ENCODE measurements around the gene CEACAM20. TPM values are rescaled to one million over a fixed set of nuclear protein-coding genes. Genes with fewer than 3 reads are reported as not detected.

CEACAM20 gene
- total and polyA plus RNA-seq, 4 donors, result 0.10 TPM; not detected in 3

Small RNA genes within 50 kb of the gene (small RNA-seq; reads per million reads assigned to genes)
- gene AC243964.1 (ENCODE audit: low replicate concordance), result not detected

Other genes starting within 250 kb of the CEACAM20 start
- gene ZNF235, start 224.7 kb downstream of the CEACAM20 start, total RNA-seq, result 10 to 100 TPM; 14.9 to 16.0 TPM
- 1 to 10 TPM; 7.5 to 9.3 TPM for gene ZNF235, start 224.7 kb downstream of the CEACAM20 start, polyA plus RNA-seq (ENCODE audit: insufficient read length in 2 of 2)
- gene ZNF112, start 173.0 kb downstream of the CEACAM20 start, total RNA-seq, result 10 to 100 TPM; 15.0 to 17.1 TPM
- gene ZNF112, start 173.0 kb downstream of the CEACAM20 start, polyA plus RNA-seq (ENCODE audit: insufficient read length in 2 of 2), result 10 to 100 TPM in 1 of 2 donors, 1 to 10 TPM in 1; 8.5 to 14.4 TPM
- gene ZNF285, start 128.1 kb downstream of the CEACAM20 start, total RNA-seq, result 10 to 100 TPM; 13.4 to 14.8 TPM
- gene ZNF285, start 128.1 kb downstream of the CEACAM20 start, polyA plus RNA-seq (ENCODE audit: insufficient read length in 2 of 2), result 10 to 100 TPM; 12.2 to 15.0 TPM
- 10 to 100 TPM; 12.9 to 17.3 TPM for gene ZNF229, start 81.2 kb downstream of the CEACAM20 start, total RNA-seq
- 10 to 100 TPM; 10.1 to 12.7 TPM for gene ZNF229, start 81.2 kb downstream of the CEACAM20 start, polyA plus RNA-seq (ENCODE audit: insufficient read length in 2 of 2)
- gene ZNF180, start 29.2 kb downstream of the CEACAM20 start, total RNA-seq, result 10 to 100 TPM; 15.5 to 15.8 TPM
- gene ZNF180, start 29.2 kb downstream of the CEACAM20 start, polyA plus RNA-seq (ENCODE audit: insufficient read length in 2 of 2), result 10 to 100 TPM in 1 of 2 donors, 1 to 10 TPM in 1; 9.0 to 12.5 TPM
- gene IGSF23, start 83.9 kb upstream of the CEACAM20 start, total RNA-seq, result not detected
- not detected for gene IGSF23, start 83.9 kb upstream of the CEACAM20 start, polyA plus RNA-seq (ENCODE audit: insufficient read length in 2 of 2)
- 10 to 100 TPM; 25.3 to 29.8 TPM for gene PVR, start 114.2 kb upstream of the CEACAM20 start, total RNA-seq
- gene PVR, start 114.2 kb upstream of the CEACAM20 start, polyA plus RNA-seq (ENCODE audit: insufficient read length in 2 of 2), result 10 to 100 TPM; 25.7 to 26.3 TPM
- gene CEACAM19, start 141.8 kb upstream of the CEACAM20 start, total RNA-seq, result 1 to 10 TPM in 1 of 2 donors, under 1 TPM in 1; 0.79 to 4.1 TPM
- gene CEACAM19, start 141.8 kb upstream of the CEACAM20 start, polyA plus RNA-seq (ENCODE audit: insufficient read length in 2 of 2), result 10 to 100 TPM in 1 of 2 donors, 1 to 10 TPM in 1; 9.9 to 21.5 TPM
- not detected for gene CEACAM16, start 169.5 kb upstream of the CEACAM20 start, total RNA-seq
- not detected for gene CEACAM16, start 169.5 kb upstream of the CEACAM20 start, polyA plus RNA-seq (ENCODE audit: insufficient read length in 2 of 2)
- 1 to 10 TPM; 1.6 to 2.2 TPM for gene BCL3, start 219.0 kb upstream of the CEACAM20 start, total RNA-seq
- 1 to 10 TPM; 7.3 to 9.6 TPM for gene BCL3, start 219.0 kb upstream of the CEACAM20 start, polyA plus RNA-seq (ENCODE audit: insufficient read length in 2 of 2)
- not detected for gene CBLC, start 248.2 kb upstream of the CEACAM20 start, total RNA-seq
- under 1 TPM; 0.25 to 0.44 TPM for gene CBLC, start 248.2 kb upstream of the CEACAM20 start, polyA plus RNA-seq (ENCODE audit: insufficient read length in 2 of 2)

Data from spinal cord (tissue), 4 donors.